Measurements from ENCODE around the gene PIK3C2G. TPM values are rescaled to one million over a fixed set of nuclear protein-coding genes. Genes with fewer than 3 reads are reported as not detected.

Gene PIK3C2G
- total and polyA plus RNA-seq, 2 of the 4 experiments (the other 2 are of a cell fraction): not detected

DNA sequence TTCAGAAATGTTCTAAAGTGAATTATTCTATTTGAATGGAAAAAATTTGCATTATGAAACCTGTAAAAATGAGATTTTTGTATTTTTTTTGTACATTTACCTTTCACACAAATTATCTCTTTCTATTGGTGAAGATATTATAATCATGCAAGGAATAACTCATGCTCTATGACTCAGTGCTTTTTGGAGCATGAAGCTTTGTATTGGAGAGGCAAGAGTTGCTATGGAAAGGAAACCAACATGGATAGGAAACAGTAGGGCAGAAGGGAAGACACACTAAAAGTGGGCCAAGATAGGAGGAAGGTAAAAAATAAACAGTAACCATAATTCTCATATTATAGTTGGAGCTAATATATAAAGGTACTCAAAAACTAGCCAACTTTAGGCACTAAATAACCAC lies 397.5 kb downstream of the PIK3C2G start:
- Histone ChIP-seq H4K8ac (ENCODE audit: low read depth in 2 of 2, low read length in 2 of 2) (no peak overlapping the region), H3K4me2 (ENCODE audit: low read depth, low read length) (no peak overlapping the region), H2BK20ac (ENCODE audit: low read depth, low read length) (no peak overlapping the region), H4K5ac (ENCODE audit: low read depth, low read length) (no peak overlapping the region), H2BK120ac (ENCODE audit: low read depth, low read length) (no peak overlapping the region), H3K4ac (ENCODE audit: low read depth, low read length) (no peak overlapping the region), H3K27me3 (ENCODE audit: control insufficient read depth, insufficient read depth, low read length) (no peaks in the 10 kb centered on the region), H2AK5ac (ENCODE audit: low read depth, low read length) (no peak overlapping the region), H3K36me3 (ENCODE audit: control insufficient read depth, insufficient read depth, low read length) (no peaks in the 10 kb centered on the region), H3K4me3 (ENCODE audit: insufficient read depth, low read depth, low read length) (no peak overlapping the region), H3K14ac (replicated peaks; ENCODE audit: low read depth, low read length) (no peak overlapping the region), H3K9me1 (ENCODE audit: insufficient read depth, low read length) (no peaks in the 10 kb centered on the region), H3K4me1 (ENCODE audit: control insufficient read depth, insufficient read depth, low read length) (no peaks in the 10 kb centered on the region), H2BK5ac (ENCODE audit: low read depth, low read length, poor library complexity, severe bottlenecking) (no peak overlapping the region), H3K27ac (ENCODE audit: insufficient read depth, low read length) (no peak overlapping the region), H3K79me1 (ENCODE audit: low read depth in 1 of 2, low read length in 2 of 2) (no peaks in the 10 kb centered on the region), H3K56ac (ENCODE audit: extremely low read depth, insufficient read depth, low read length) (no peak overlapping the region), H4K20me1 (ENCODE audit: insufficient read depth, low read length) (no peaks in the 10 kb centered on the region), H3K18ac (ENCODE audit: low read depth, low read length) (no peak overlapping the region), H2AFZ (replicated peaks; ENCODE audit: low read length, poor library complexity) (no peak overlapping the region), H4K91ac (ENCODE audit: insufficient read depth, low read depth, low read length) (no peak overlapping the region), H2BK15ac (ENCODE audit: low read depth, low read length) (no peak overlapping the region), H3K9me3 (ENCODE audit: control insufficient read depth, insufficient read depth, low read length) (no peaks in the 10 kb centered on the region; the same call in 1 of the 2 replicates), H3K9ac (ENCODE audit: low read depth, low read length) (no peak overlapping the region), H3K23ac (ENCODE audit: low read depth, low read length) (no peak overlapping the region), H2AK9ac (replicated peaks; ENCODE audit: low read depth, low read length, poor library complexity) (no peak overlapping the region)
- POLR2A ChIA-PET (ENCODE audit: unreplicated experiment): interaction anchor here (0.5 kb wide), 1 partner anchor 593 kb away, joined by 4 read pairs; no protein-coding TSS in a partner anchor
- no TSS peak for BruUV-seq (replicated peaks)
- no peak for ATAC-seq (ENCODE audit: low read depth)
- CTCF ChIA-PET: no interaction called here
- dilution Hi-C loops (cut with HindIII; ENCODE audit: low sequenced_read_pairs, unreplicated experiment): no loop called here
- intact Hi-C loops (cut with micrococcal nuclease): no loop called here
- TF ChIP-seq MAZ (IDR thresholded peaks at IDR 0.05; ENCODE audit: borderline replicate concordance, low read depth, low read length) (no peak), CHD1 (IDR thresholded peaks at IDR 0.05; ENCODE audit: low read depth, low read length) (no peak), SMC3 (IDR thresholded peaks at IDR 0.05; ENCODE audit: low read depth, low read length) (no peak), RAD21 (IDR thresholded peaks at IDR 0.05; ENCODE audit: low read length) (no peak), NFE2L2 (IDR thresholded peaks at IDR 0.05; ENCODE audit: low read depth, low read length) (no peak), POLR2A (IDR thresholded peaks at IDR 0.05; ENCODE audit: low read depth, low read length) (no peak), RCOR1 (IDR thresholded peaks at IDR 0.05; ENCODE audit: insufficient replicate concordance, low read length) (no peak), RFX5 (IDR thresholded peaks at IDR 0.05; ENCODE audit: low read depth, low read length) (no peak), BHLHE40 (IDR thresholded peaks at IDR 0.05; ENCODE audit: low read depth, low read length) (no peak), MAFK (IDR thresholded peaks at IDR 0.05; ENCODE audit: low read depth, low read length) (no peak), FOS (IDR thresholded peaks at IDR 0.05; ENCODE audit: low read depth, low read length) (no peak), MXI1 (IDR thresholded peaks at IDR 0.05; ENCODE audit: borderline replicate concordance, low read depth, low read length) (no peak)
- TF ChIP-seq, protein P1, sequence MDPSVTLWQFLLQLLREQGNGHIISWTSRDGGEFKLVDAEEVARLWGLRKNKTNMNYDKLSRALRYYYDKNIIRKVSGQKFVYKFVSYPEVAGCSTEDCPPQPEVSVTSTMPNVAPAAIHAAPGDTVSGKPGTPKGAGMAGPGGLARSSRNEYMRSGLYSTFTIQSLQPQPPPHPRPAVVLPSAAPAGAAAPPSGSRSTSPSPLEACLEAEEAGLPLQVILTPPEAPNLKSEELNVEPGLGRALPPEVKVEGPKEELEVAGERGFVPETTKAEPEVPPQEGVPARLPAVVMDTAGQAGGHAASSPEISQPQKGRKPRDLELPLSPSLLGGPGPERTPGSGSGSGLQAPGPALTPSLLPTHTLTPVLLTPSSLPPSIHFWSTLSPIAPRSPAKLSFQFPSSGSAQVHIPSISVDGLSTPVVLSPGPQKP (IDR thresholded peaks at IDR 0.05; ENCODE audit: borderline replicate concordance, low read depth, low read length): no peak
- TF ChIP-seq, protein P2, sequence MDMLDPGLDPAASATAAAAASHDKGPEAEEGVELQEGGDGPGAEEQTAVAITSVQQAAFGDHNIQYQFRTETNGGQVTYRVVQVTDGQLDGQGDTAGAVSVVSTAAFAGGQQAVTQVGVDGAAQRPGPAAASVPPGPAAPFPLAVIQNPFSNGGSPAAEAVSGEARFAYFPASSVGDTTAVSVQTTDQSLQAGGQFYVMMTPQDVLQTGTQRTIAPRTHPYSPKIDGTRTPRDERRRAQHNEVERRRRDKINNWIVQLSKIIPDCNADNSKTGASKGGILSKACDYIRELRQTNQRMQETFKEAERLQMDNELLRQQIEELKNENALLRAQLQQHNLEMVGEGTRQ (IDR thresholded peaks at IDR 0.05; ENCODE audit: low read depth, low read length): no peak
- TF ChIP-seq, protein P3, sequence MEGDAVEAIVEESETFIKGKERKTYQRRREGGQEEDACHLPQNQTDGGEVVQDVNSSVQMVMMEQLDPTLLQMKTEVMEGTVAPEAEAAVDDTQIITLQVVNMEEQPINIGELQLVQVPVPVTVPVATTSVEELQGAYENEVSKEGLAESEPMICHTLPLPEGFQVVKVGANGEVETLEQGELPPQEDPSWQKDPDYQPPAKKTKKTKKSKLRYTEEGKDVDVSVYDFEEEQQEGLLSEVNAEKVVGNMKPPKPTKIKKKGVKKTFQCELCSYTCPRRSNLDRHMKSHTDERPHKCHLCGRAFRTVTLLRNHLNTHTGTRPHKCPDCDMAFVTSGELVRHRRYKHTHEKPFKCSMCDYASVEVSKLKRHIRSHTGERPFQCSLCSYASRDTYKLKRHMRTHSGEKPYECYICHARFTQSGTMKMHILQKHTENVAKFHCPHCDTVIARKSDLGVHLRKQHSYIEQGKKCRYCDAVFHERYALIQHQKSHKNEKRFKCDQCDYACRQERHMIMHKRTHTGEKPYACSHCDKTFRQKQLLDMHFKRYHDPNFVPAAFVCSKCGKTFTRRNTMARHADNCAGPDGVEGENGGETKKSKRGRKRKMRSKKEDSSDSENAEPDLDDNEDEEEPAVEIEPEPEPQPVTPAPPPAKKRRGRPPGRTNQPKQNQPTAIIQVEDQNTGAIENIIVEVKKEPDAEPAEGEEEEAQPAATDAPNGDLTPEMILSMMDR (conservative IDR thresholded peaks at IDR 0.05; ENCODE audit: low read depth, low read length): no peak
- in situ Hi-C loops (cut with MboI; ENCODE audit: low sequenced_read_pairs): no loop called here
- DNase-seq: peak; percentile 15

Measured in IMR-90 (cell line).